Measurements from ENCODE around the gene SLC1A1. TPM values are rescaled to one million over a fixed set of nuclear protein-coding genes. Genes with fewer than 3 reads are reported as not detected.

Gene SLC1A1
- total RNA-seq, 1 experiment from 2014 or later: 3.2 TPM

DNA sequence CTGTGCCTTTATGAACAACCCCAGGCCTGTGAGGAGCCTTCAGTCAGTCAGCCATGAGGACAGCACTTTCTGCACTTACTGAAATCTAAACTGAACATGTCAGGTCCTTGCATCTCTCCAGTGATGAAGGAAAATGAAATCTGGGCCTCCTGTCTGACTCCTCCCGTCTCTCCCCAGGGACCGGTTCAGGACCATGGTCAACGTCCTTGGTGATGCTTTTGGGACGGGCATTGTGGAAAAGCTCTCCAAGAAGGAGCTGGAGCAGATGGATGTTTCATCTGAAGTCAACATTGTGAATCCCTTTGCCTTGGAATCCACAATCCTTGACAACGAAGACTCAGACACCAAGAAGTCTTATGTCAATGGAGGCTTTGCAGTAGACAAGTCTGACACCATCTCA is 94.9 kb downstream of the SLC1A1 start:
- Histone ChIP-seq H3F3A (ENCODE audit: low read length, unreplicated experiment) (no peaks in the 10 kb centered on the region), H3K36me3 (ENCODE audit: low read depth, low read length) (no peaks in the 10 kb centered on the region), H2AFZ (ENCODE audit: low read length) (no peak overlapping the region), H3K4me1 (ENCODE audit: insufficient read depth, low read length) (no peaks in the 10 kb centered on the region), H3K9me2 (replicated peaks; ENCODE audit: low read length) (no peaks in the 10 kb centered on the region), H3K9ac (ENCODE audit: low read length) (no peak overlapping the region), H3K4me2 (ENCODE audit: low read length) (no peak overlapping the region), H3K27me3 (ENCODE audit: low read length) (no peaks in the 10 kb centered on the region), H3K9me3 (ENCODE audit: low read length) (no peaks in the 10 kb centered on the region), H3K4me3 (ENCODE audit: low read length) (no peak overlapping the region), H3K27ac (ENCODE audit: low read length) (no peak overlapping the region), H3K79me2 (ENCODE audit: low read length) (no peaks in the 10 kb centered on the region), H4K20me1 (ENCODE audit: low read length) (no peaks in the 10 kb centered on the region)
- intact Hi-C loops (cut with micrococcal nuclease): no loop called here
- ATAC-seq: no peak
- no TSS peak for BruUV-seq (replicated peaks)
- ChIA-PET POLR2A (ENCODE audit: unreplicated experiment) (no interaction called here), CTCF (no interaction called here)
- no peak for DNase-seq
- TF ChIP-seq, protein P1, sequence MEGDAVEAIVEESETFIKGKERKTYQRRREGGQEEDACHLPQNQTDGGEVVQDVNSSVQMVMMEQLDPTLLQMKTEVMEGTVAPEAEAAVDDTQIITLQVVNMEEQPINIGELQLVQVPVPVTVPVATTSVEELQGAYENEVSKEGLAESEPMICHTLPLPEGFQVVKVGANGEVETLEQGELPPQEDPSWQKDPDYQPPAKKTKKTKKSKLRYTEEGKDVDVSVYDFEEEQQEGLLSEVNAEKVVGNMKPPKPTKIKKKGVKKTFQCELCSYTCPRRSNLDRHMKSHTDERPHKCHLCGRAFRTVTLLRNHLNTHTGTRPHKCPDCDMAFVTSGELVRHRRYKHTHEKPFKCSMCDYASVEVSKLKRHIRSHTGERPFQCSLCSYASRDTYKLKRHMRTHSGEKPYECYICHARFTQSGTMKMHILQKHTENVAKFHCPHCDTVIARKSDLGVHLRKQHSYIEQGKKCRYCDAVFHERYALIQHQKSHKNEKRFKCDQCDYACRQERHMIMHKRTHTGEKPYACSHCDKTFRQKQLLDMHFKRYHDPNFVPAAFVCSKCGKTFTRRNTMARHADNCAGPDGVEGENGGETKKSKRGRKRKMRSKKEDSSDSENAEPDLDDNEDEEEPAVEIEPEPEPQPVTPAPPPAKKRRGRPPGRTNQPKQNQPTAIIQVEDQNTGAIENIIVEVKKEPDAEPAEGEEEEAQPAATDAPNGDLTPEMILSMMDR (conservative IDR thresholded peaks at IDR 0.05; ENCODE audit: low read depth, low read length): no peak
- TF ChIP-seq EZH2 (IDR thresholded peaks at IDR 0.05; ENCODE audit: low read length, unreplicated experiment) (no peak), EZH2phosphoT487 (IDR thresholded peaks at IDR 0.05; ENCODE audit: borderline replicate concordance, low read length) (no peak)

DNA sequence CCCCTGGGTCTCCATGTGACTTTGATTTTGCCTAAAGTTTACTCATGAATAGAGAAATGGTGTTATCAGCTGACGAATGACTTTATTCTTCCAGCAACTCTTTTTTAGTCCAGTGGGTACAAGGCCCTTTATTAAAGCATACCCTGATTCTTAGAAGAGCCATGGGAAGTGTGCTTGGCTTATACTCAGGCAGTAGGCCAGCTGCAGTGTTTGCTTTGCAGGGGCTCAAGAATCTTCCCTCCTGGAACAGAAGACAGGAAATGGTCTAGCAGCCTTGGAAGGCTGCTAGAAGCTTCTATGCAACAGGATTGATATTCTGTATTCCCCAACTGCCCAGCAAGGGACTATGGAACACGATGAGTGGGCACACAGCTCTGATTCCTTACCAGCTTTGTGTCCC is 98.5 kb downstream of the SLC1A1 start:
- H3K27me3 ChIP-seq (ENCODE audit: low read length): no peaks in the 10 kb centered on the region
- no peak overlapping the region for H3K27ac ChIP-seq (ENCODE audit: low read length)
- no peaks in the 10 kb centered on the region for H3K9me3 ChIP-seq (ENCODE audit: low read length)
- no TSS peak for BruUV-seq (replicated peaks)
- H2AFZ ChIP-seq (ENCODE audit: low read length): no peak overlapping the region
- no peak for DNase-seq
- H3K4me2 ChIP-seq (ENCODE audit: low read length): no peak overlapping the region
- H3K79me2 ChIP-seq (ENCODE audit: low read length): no peaks in the 10 kb centered on the region
- H3F3A ChIP-seq (ENCODE audit: low read length, unreplicated experiment): no peaks in the 10 kb centered on the region
- ATAC-seq: no peak
- no peak overlapping the region for H3K4me3 ChIP-seq (ENCODE audit: low read length)
- no peaks in the 10 kb centered on the region for H3K4me1 ChIP-seq (ENCODE audit: insufficient read depth, low read length)
- H4K20me1 ChIP-seq (ENCODE audit: low read length): no peaks in the 10 kb centered on the region
- intact Hi-C loops (cut with micrococcal nuclease): no loop called here
- H3K9me2 ChIP-seq (replicated peaks; ENCODE audit: low read length): no peaks in the 10 kb centered on the region
- POLR2A ChIA-PET (ENCODE audit: unreplicated experiment): no interaction called here
- TF ChIP-seq EZH2phosphoT487 (IDR thresholded peaks at IDR 0.05; ENCODE audit: borderline replicate concordance, low read length) (no peak), EZH2 (IDR thresholded peaks at IDR 0.05; ENCODE audit: low read length, unreplicated experiment) (no peak)
- TF ChIP-seq, protein P1 (conservative IDR thresholded peaks at IDR 0.05; ENCODE audit: low read depth, low read length): no peak
- H3K9ac ChIP-seq (ENCODE audit: low read length): no peak overlapping the region
- CTCF ChIA-PET: no interaction called here
- H3K36me3 ChIP-seq (ENCODE audit: low read depth, low read length): no peaks in the 10 kb centered on the region

DNA sequence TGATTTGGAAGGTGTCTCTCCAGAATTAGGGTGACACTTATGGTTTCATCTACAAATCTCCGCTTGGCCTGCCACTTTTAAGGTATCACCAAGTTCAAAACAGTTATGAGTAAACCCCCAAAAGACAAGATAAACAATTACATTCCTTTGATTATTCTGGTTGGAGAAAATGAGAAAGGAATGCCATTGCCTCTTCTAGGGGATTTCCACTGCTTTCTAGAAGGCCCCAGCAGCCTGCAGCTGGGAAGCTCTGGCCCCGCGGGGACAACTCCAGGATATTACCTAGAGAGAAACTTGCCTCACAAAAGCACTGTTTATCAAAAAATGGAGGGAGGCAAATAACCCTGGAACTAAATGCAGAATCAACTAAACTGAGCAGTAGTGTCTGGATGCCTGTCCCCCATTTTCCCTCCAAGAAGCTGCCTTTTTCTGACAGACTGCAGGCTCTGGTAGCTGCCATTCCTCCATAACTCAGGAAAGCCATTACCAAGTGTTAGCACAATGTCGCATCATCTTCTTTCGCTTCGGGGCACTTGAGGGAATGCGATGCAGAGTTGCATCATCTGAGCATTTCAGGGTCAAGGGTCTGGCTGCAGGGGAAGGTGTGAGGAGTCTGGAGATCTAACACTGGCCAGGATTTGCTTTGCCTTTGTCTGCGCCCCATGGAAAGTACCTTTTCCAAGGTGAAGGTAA is 100.3 kb downstream of the SLC1A1 start:
- Histone ChIP-seq H3K27me3 (ENCODE audit: low read length) (no peaks in the 10 kb centered on the region), H4K20me1 (ENCODE audit: low read length) (no peaks in the 10 kb centered on the region), H3K4me1 (ENCODE audit: insufficient read depth, low read length) (no peaks in the 10 kb centered on the region), H3K27ac (ENCODE audit: low read length) (no peak overlapping the region), H3K9me2 (replicated peaks; ENCODE audit: low read length) (no peaks in the 10 kb centered on the region), H3K9ac (ENCODE audit: low read length) (no peak overlapping the region), H3K4me2 (ENCODE audit: low read length) (no peak overlapping the region), H3K4me3 (ENCODE audit: low read length) (no peak overlapping the region), H3F3A (ENCODE audit: low read length, unreplicated experiment) (no peaks in the 10 kb centered on the region), H3K36me3 (ENCODE audit: low read depth, low read length) (no peaks in the 10 kb centered on the region), H2AFZ (ENCODE audit: low read length) (no peak overlapping the region), H3K9me3 (ENCODE audit: low read length) (no peaks in the 10 kb centered on the region), H3K79me2 (ENCODE audit: low read length) (no peaks in the 10 kb centered on the region)
- ATAC-seq: no peak
- CTCF ChIA-PET: no interaction called here
- DNase-seq: no peak
- TF ChIP-seq EZH2 (IDR thresholded peaks at IDR 0.05; ENCODE audit: low read length, unreplicated experiment) (no peak), EZH2phosphoT487 (IDR thresholded peaks at IDR 0.05; ENCODE audit: borderline replicate concordance, low read length) (no peak)
- TF ChIP-seq, protein P1 (conservative IDR thresholded peaks at IDR 0.05; ENCODE audit: low read depth, low read length): no peak
- intact Hi-C loops (cut with micrococcal nuclease): no loop called here
- POLR2A ChIA-PET (ENCODE audit: unreplicated experiment): no interaction called here
- BruUV-seq (replicated peaks): no TSS peak
